ENCODE data around the gene FN3KRP. TPM values are rescaled to one million over a fixed set of nuclear protein-coding genes. Genes with fewer than 3 reads are reported as not detected.
"Not testable (repeated sequence)": the region's sequence is repeated elsewhere in the genome, so short reads cannot be mapped to it uniquely, and the experiment has no call there.

The FN3KRP gene
- total and polyA plus RNA-seq, 2 of the 13 experiments (the other 11 are each of a cell fraction or from before 2014, with no cell fraction given): 22.4 to 28.2 TPM

DNA sequence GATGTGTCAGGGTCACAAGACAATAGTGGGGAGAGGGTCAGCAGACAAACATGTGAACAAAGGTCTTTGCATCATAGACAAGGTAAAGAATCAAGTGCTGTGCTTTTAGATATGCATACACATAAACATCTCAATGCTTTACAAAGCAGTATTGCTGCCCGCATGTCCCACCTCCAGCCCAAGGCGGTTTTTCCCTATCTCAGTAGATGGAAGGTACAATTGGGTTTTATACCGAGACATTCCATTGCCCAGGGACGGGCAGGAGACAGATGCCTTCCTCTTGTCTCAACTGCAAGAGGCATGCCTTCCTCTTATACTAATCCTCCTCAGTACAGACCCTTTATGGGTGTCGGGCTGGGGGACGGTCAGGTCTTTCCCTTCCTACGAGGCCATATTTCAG is 28.2 kb downstream of the FN3KRP start:
- CTCF ChIA-PET (ENCODE audit: low intra/inter-chr PET ratio, low total read pairs): not testable (repeated sequence)

DNA sequence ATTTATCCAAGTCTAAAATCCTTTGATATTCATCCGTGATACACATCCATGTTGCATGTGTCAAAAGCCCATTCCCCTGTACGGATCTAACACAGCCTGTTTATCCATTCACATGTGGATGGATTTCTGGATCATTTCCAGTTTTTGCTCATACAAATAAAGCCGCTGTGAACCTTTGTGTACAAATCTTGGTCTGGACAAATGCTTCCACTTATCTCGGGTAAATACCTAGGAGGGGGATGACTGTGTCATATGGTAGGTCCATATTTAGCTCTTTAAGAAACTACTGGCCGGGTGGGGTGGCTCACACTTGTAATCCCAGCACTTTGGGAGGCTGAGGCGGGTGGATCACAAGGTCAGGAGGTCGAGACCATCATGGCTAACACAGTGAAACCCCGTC is 29.0 kb downstream of the FN3KRP start:
- BruUV-seq (replicated peaks): no TSS peak
- DNase-seq (ENCODE audit: low spot score) (peak; percentile 30), FAIRE-seq (no peak), ATAC-seq (no peak)
- intact Hi-C loops (cut with micrococcal nuclease; ENCODE audit: unreplicated experiment) (no loop called here), in situ Hi-C loops (cut with HindIII; ENCODE audit: extremely low pct_ligation_motif_present, low pct_unique_long_range_greater_than_20kb) (no loop called here)
- no peaks in the 10 kb centered on the region for H3K27me3 ChIP-seq (ENCODE audit: control insufficient read depth in 1 of 2, insufficient read depth in 2 of 2, low read length in 2 of 2)
- TF ChIP-seq SOX5 (CRISPR knock-in tag; IDR thresholded peaks at IDR 0.05; ENCODE audit: borderline replicate concordance) (no peak), GFI1 (CRISPR knock-in tag; IDR thresholded peaks at IDR 0.05; ENCODE audit: borderline replicate concordance) (0 out of 2 replicates have a peak, but pooled peaks have one; percentile 42)
- TF ChIP-seq, protein P1, sequence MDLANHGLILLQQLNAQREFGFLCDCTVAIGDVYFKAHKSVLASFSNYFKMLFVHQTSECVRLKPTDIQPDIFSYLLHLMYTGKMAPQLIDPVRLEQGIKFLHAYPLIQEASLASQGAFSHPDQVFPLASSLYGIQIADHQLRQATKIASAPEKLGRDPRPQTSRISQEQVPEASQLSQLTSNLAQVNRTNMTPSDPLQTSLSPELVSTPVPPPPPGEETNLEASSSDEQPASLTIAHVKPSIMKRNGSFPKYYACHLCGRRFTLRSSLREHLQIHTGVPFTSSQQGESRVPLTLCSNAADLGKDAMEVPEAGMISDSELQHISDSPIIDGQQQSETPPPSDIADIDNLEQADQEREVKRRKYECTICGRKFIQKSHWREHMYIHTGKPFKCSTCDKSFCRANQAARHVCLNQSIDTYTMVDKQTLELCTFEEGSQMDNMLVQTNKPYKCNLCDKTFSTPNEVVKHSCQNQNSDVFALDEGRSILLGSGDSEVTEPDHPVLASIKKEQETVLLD (CRISPR knock-in tag; IDR thresholded peaks at IDR 0.05; ENCODE audit: low read depth): no peak
- 75% methylated on average over 8 of the region's 8 CpGs for WGBS (ENCODE audit: low lambda C conversion rate)
- H3K36me3 ChIP-seq (replicated peaks in 1 of 2; ENCODE audit: control insufficient read depth in 1 of 2, insufficient read depth in 2 of 2, low read length in 2 of 2): peaks cover 12 to 31% of the 10 kb centered on the region in 2 experiments
- H4K20me1 ChIP-seq (ENCODE audit: insufficient read depth, low read length): no peaks in the 10 kb centered on the region
- peaks cover 9% of the 10 kb centered on the region for H3K9me3 ChIP-seq (ENCODE audit: low read length)
- H3K27ac ChIP-seq (ENCODE audit: extremely low read length, insufficient read depth, low read length): no peak overlapping the region
- H3K4me1 ChIP-seq (ENCODE audit: insufficient read depth, low read length): peaks cover 18% of the 10 kb centered on the region
- CTCF ChIA-PET (ENCODE audit: low intra/inter-chr PET ratio, low total read pairs): no interaction called here
- H3K4me3 ChIP-seq (replicated peaks in 1 of 3; ENCODE audit: insufficient read depth in 1 of 3, low read depth in 2 of 3, low read length in 3 of 3): no peak overlapping the region
- no peak overlapping the region for H3K4me2 ChIP-seq (ENCODE audit: low read depth, low read length)
- no peaks in the 10 kb centered on the region for H3K79me2 ChIP-seq (ENCODE audit: insufficient read depth, low read length)
- POLR2A ChIA-PET: no interaction called here
- H3K9ac ChIP-seq (ENCODE audit: insufficient read depth, low read depth, low read length): no peak overlapping the region
- no peak overlapping the region for H2AFZ ChIP-seq (ENCODE audit: low read length)

More for the DNA sequence above, 28.2 kb downstream of the FN3KRP start:
- Histone ChIP-seq H3K4me1 (ENCODE audit: insufficient read depth, low read length) (peaks cover 26% of the 10 kb centered on the region), H3K36me3 (replicated peaks in 1 of 2; ENCODE audit: control insufficient read depth in 1 of 2, insufficient read depth in 2 of 2, low read length in 2 of 2) (peaks cover 19 to 39% of the 10 kb centered on the region in 2 experiments), H3K9me3 (ENCODE audit: low read length) (peaks cover 17% of the 10 kb centered on the region)
- in situ Hi-C loops (cut with HindIII; ENCODE audit: extremely low pct_ligation_motif_present, low pct_unique_long_range_greater_than_20kb); H4K20me1 ChIP-seq (ENCODE audit: insufficient read depth, low read length); H3K9ac ChIP-seq (ENCODE audit: insufficient read depth, low read depth, low read length); H3K4me3 ChIP-seq (replicated peaks in 1 of 3; ENCODE audit: insufficient read depth in 1 of 3, low read depth in 2 of 3, low read length in 3 of 3); intact Hi-C loops (cut with micrococcal nuclease; ENCODE audit: unreplicated experiment); H3K27ac ChIP-seq (ENCODE audit: extremely low read length, insufficient read depth, low read length); POLR2A ChIA-PET; H3K27me3 ChIP-seq (ENCODE audit: control insufficient read depth in 1 of 2, insufficient read depth in 2 of 2, low read length in 2 of 2); FAIRE-seq; H3K79me2 ChIP-seq (ENCODE audit: insufficient read depth, low read length); ATAC-seq; H3K4me2 ChIP-seq (ENCODE audit: low read depth, low read length); H2AFZ ChIP-seq (ENCODE audit: low read length); DNase-seq (ENCODE audit: low spot score); BruUV-seq (replicated peaks): not testable (repeated sequence)
- WGBS (ENCODE audit: low lambda C conversion rate): 84% methylated on average over 7 of the region's 7 CpGs
